ENCODE data around the gene ZNF212. TPM values are rescaled to one million over a fixed set of nuclear protein-coding genes. Genes with fewer than 3 reads are reported as not detected.

ZNF212 gene
- 2.2 and 4.2 TPM in 2 replicates for total RNA-seq (2014; rRNA removed; shearing (Covaris generic))

DNA sequence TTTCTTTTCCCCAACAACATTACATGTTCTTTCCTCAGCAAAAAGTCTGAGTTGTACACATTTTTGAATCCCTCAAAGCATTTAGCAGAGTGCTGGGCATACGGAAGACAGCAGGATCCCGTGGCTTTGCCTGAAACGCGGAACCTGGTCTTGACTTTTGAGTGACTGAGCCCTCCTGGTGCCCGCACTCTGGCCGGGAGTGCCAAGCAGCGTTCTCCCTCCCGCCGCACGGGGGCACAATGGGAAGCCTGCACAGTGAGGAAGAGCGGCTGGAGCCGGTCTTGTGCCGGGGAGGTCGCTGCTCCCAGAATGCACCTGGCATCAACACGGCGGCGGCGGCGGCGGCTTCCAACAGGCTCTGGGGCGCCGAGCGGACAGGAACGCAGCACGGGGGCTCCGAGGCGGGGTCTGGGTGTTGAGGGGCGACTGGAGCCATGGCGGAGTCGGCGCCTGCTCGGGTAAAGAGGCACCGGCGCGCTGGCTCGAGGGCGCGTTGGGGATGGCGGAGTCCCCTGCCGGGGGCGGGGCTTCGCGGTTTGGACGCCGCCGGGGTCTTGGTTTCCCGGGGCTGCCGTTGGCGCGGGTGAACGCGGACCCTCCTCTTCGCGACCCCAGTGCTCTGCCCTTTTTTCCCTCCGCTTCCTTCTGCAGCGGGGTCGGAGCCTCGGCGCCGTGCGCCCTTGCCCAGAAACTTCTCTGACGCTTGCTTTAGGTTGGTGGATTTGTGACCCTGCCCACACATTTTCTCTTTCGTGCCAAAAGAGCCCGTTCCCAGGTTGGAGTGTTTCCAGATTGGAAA is at the start of gene ZNF212:
ZNF212 (plus strand) TSS at position 307 of the 799 bp plus-strand sequence; CDS start at position 435, 128 bp downstream.
- DNase-seq (ENCODE audit: low spot score): peak; percentile 89

GRCh38 chr7:149191851-149192250 is 47.6 kb upstream of the ZNF212 start:
- DNase-seq (ENCODE audit: low spot score): no peak

DNA sequence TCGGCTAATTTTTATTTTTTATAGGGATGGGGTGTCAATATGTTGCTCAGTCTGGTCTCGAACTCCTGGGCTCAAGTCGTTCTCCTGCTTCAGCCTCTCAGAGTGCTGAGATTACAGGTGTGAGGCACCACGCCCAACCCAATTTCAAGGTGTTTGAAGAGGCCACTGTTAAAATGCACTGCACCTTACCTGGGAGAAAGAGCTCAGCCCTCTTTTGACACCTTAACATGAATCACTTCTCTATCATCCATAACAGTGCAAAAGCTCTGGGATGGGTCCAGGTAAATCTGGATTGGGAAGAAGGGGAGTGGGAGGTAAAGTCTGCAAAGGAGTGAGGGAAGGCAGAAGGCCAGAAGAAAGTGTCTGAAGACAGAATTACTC is 44.7 kb upstream of the ZNF212 start:
- DNase-seq (ENCODE audit: low spot score): no peak

- peak; percentile 89 for DNase-seq (ENCODE audit: low spot score)
These were observed 44.0 kb upstream of the ZNF212 start, which contains the start of gene ZNF282 for GRCh38 chr7:149195180-149196150. TSS of gene ZNF282 (plus strand) at chr7:149195546. CDS start at chr7:149195590, 44 bp downstream.

GRCh38 chr7:149196151-149196704 is 43.2 kb upstream of the ZNF212 start:
- DNase-seq (ENCODE audit: low spot score): no peak

DNA sequence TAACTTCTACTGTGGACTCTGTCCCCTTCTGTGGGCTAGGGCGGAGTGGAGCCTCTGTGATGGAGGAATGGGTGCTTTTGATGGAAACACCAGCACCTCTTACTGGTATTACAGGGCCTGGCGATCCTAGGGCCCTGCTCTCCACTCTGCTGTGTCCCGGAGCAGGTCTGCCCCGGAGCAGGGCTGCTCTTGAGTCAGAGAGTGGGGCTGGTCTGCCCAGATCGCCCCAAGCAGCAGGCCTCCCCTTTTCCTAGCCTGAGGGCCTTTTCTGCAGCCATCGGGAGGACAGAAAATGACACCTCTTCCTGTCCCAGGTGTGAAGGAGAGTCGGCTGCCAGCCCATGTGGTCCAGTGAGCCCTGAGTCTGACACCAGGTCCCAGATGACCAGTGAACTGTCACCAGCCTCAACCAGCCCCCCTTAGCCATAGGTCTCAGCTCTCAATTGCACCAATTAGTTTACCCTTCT is 42.7 kb upstream of the ZNF212 start:
- DNase-seq (ENCODE audit: low spot score): no peak

- DNase-seq (ENCODE audit: low spot score): no peak
These were observed 41.8 kb upstream of the ZNF212 start for GRCh38 chr7:149197675-149198074.

GRCh38 chr7:149198161-149198816 is 41.2 kb upstream of the ZNF212 start:
- DNase-seq (ENCODE audit: low spot score): no peak

DNA sequence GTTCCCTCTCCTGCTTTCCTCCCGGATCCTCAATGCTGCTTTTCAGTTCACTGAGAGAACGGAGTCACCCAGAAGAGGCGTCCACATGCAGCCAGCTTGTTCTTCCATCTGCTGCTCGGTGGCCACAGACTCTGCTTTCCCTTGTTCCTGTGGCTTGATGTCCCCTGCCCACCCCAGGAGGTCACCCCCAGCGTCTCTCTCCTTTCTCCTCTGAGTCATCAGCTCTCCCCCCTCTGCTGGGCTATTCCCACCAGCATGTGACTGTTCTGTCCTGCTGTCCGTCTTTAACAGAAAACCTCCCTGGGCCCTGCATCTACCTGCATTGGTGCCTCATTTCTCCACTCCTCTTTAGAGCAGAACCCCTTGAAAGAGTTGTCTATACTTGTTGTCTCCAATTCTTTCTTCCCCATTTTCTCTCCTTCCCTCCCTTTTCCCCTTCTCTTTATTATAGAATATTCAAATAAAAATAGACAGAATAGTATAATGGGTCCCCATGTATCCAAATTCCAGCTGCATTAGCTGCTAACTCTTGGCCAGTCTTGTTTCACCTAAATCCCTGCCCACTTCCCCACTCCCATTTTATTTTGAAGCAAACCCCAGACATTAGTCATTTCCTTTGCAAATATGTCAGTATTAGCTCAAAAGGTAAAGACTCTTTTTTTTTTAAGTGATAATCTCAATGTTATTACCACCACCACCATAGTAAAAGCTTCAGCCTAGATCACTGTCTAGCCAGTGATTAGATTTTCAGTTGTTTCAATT is 40.0 kb upstream of the ZNF212 start:
- DNase-seq (ENCODE audit: low spot score): no peak

DNA sequence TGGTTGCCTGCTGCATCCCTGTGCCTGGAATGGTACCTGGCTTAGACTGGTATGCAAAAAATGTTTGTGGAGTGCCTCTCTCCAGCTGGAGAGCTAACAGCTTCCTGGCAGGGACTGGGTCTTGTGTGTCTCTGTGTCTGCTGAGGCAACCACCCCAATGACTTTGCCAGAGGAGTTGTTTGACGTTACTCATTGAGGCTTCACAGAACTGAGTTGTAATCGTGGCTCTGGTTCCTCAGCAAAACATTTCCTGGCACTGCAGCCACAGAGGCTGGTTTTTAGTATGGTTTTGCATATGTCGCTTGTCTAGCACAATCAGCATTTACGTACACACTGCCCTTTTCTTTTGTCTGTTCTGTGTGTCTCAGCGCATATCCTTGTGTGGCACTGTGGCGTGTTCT is 36.6 kb upstream of the ZNF212 start:
- DNase-seq (ENCODE audit: low spot score): no peak

GRCh38 chr7:149205690-149206381 is 33.6 kb upstream of the ZNF212 start:
- no peak for DNase-seq (ENCODE audit: low spot score)

DNA sequence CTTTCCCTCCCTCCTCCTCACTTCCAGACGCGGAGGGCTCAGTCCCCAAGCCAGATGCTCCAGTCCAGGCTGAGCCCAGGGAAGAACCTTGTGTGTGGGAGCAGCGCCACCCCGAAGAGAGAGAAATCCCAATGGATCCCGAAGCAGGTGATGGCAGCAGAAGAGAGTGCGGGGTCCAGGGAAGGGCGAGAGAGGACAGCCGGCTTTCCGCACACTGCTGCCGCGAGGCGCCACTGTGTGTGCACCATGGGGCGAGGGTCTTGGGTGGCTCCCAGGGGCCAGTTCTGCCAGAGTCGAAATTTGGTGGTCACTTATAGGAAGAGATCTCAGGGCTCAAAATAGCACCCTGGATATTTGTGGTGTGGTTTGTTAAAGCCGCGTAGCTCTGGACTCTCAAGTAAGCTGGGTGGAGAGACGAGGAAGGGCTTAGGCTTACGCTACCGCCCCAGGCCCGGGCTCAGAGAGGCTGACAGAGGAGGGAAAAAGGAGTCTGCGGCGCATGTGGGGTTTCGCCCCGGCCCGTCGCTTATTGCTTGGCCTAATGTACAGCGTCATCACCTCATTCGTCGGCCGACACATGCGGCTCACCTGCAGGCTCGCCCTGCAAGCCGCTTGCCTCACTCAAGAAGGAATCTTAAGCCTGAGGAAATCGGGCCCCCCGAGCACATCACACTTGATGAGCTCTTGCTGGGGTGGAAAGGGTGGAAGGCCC is 32.0 kb upstream of the ZNF212 start:
- DNase-seq (ENCODE audit: low spot score): no peak

- DNase-seq (ENCODE audit: low spot score): no peak
These were observed 29.8 kb upstream of the ZNF212 start for GRCh38 chr7:149209518-149210269.

GRCh38 chr7:149210551-149210950 is 28.9 kb upstream of the ZNF212 start:
- no peak for DNase-seq (ENCODE audit: low spot score)

DNA sequence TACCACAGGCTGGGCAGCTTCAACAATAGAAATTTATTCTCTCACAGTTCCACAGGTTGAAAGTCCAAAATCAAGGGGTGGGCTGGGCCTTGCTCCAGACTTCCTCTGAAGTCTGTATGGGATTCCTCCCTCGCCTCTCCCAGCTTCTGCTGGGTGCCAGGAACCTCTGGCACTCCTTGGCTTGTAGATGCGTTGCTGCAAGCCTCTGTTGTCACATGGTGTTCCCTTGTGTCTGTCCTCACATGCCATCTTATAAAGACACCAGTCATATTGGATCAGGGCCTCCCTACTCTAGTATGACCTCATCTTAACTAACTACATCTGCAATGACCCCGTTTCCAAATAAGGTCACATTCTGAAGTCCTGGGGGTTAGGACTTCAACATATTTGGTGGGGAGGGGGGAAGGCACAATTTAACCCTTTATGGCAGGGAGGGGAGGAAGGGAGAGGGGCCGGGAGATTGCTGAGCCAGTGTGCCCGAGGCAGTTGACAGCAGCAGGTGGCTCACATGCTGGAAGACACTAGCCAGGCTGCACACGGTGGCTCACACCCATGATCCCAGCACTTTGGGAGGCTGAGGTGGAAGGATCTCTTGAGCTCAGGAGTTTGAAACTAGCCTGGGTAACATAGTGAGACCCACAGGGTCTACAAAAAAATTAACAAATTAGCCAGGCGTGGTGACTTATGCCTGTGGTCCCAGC is 25.3 kb upstream of the ZNF212 start:
- no peak for DNase-seq (ENCODE audit: low spot score)

DNA sequence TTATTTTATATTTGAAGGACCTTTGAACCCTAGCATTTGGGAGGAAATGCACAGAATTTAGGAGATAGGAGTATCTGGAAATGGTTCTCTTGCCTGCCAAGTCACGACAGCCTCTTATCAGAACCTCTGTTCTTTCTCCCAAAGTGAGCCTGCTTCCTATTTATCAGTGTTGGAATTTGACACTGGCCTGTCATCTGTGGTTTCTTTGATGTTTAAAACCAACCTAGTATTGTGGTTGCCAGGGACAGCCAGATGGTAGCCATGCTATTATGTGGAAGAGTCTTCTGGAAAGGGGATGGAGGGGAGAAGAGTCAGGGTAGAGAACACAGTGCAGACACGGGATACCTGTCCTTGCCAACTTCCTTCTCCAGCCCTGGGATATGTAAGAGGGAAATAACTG is 23.0 kb upstream of the ZNF212 start:
- no peak for DNase-seq (ENCODE audit: low spot score)

- DNase-seq (ENCODE audit: low spot score): no peak
These were observed 21.9 kb upstream of the ZNF212 start for GRCh38 chr7:149217570-149217969.
